ENCODE measurements around the gene UNC13B. TPM values are rescaled to one million over a fixed set of nuclear protein-coding genes. Genes with fewer than 3 reads are reported as not detected.
"Not testable (repeated sequence)": the region's sequence is repeated elsewhere in the genome, so short reads cannot be mapped to it uniquely, and the experiment has no call there.

Gene UNC13B
- 6.2 TPM for total RNA-seq

GRCh38 chr9:35161713-35162604 lies at the start of gene UNC13B:
UNC13B (plus strand) TSS chr9:35162009; CDS start chr9:35162284, 275 bp downstream.
- peak; percentile 52 to 91 (median 88) for DNase-seq (ENCODE audit: low read depth in 2 of 3, low spot score in 2 of 3)

- no peak for DNase-seq (ENCODE audit: low read depth in 2 of 3, low spot score in 2 of 3)
Observed at GRCh38 chr9:35112257-35113020, 49.4 kb upstream of the UNC13B start.

GRCh38 chr9:35114113-35114839 lies 47.5 kb upstream of the UNC13B start:
- peak in 2 of 3 donors; percentile 80 to 84 for DNase-seq (ENCODE audit: low read depth in 2 of 3, low spot score in 2 of 3)

- DNase-seq (ENCODE audit: low read depth in 2 of 3, low spot score in 2 of 3) = peak in 1 of 3 donors; percentile 41
Observed at GRCh38 chr9:35114840-35115628, 46.8 kb upstream of the UNC13B start.

- peak in 2 of 3 donors; percentile 98 to 99 for DNase-seq (ENCODE audit: low read depth in 2 of 3, low spot score in 2 of 3)
Observed at GRCh38 chr9:35115680-35116538, 45.9 kb upstream of the UNC13B start, which contains the start of gene ATOSB. ATOSB (minus strand) TSS chr9:35115862; CDS start chr9:35108274, 7,588 bp downstream.

- DNase-seq (ENCODE audit: low read depth in 2 of 3, low spot score in 2 of 3) = no peak
Observed at GRCh38 chr9:35116539-35116897, 45.3 kb upstream of the UNC13B start.

GRCh38 chr9:35116898-35117551 lies 44.8 kb upstream of the UNC13B start:
- DNase-seq (ENCODE audit: low read depth in 2 of 3, low spot score in 2 of 3) = peak in 2 of 3 donors; percentile 93 to 97

- DNase-seq (ENCODE audit: low read depth in 2 of 3, low spot score in 2 of 3) = no peak
Observed at GRCh38 chr9:35134920-35135319, 26.9 kb upstream of the UNC13B start.

GRCh38 chr9:35135988-35136387 lies 25.8 kb upstream of the UNC13B start:
- no peak for DNase-seq (ENCODE audit: low read depth in 2 of 3, low spot score in 2 of 3)

- DNase-seq (ENCODE audit: low read depth in 2 of 3, low spot score in 2 of 3) = no peak
Observed at GRCh38 chr9:35136866-35137265, 24.9 kb upstream of the UNC13B start.

- DNase-seq (ENCODE audit: low read depth in 2 of 3, low spot score in 2 of 3) = no peak
Observed at GRCh38 chr9:35140093-35140492, 21.7 kb upstream of the UNC13B start.

- DNase-seq (ENCODE audit: low read depth in 2 of 3, low spot score in 2 of 3) = no peak
Observed at GRCh38 chr9:35142037-35142436, 19.8 kb upstream of the UNC13B start.

- DNase-seq (ENCODE audit: low read depth in 2 of 3, low spot score in 2 of 3) = not testable (repeated sequence)
Observed at GRCh38 chr9:35147941-35148563, 13.8 kb upstream of the UNC13B start.

GRCh38 chr9:35152926-35153325 lies 8.9 kb upstream of the UNC13B start:
- no peak for DNase-seq (ENCODE audit: low read depth in 2 of 3, low spot score in 2 of 3)

- DNase-seq (ENCODE audit: low read depth in 2 of 3, low spot score in 2 of 3) = no peak
Observed at GRCh38 chr9:35156781-35157180, 5.0 kb upstream of the UNC13B start.

GRCh38 chr9:35157836-35158235 lies 4.0 kb upstream of the UNC13B start:
- DNase-seq (ENCODE audit: low read depth in 2 of 3, low spot score in 2 of 3) = not testable (repeated sequence)

- no peak for DNase-seq (ENCODE audit: low read depth in 2 of 3, low spot score in 2 of 3)
Observed at GRCh38 chr9:35158501-35159280, 3.1 kb upstream of the UNC13B start.
